ENCODE measurements around the gene MEGF6. TPM values are rescaled to one million over a fixed set of nuclear protein-coding genes. Genes with fewer than 3 reads are reported as not detected.

The MEGF6 gene
- polyA plus RNA-seq, 1 donor (not counting 4 experiments of a cell fraction or from before 2014, with no cell fraction given) = 0.24 TPM

DNA sequence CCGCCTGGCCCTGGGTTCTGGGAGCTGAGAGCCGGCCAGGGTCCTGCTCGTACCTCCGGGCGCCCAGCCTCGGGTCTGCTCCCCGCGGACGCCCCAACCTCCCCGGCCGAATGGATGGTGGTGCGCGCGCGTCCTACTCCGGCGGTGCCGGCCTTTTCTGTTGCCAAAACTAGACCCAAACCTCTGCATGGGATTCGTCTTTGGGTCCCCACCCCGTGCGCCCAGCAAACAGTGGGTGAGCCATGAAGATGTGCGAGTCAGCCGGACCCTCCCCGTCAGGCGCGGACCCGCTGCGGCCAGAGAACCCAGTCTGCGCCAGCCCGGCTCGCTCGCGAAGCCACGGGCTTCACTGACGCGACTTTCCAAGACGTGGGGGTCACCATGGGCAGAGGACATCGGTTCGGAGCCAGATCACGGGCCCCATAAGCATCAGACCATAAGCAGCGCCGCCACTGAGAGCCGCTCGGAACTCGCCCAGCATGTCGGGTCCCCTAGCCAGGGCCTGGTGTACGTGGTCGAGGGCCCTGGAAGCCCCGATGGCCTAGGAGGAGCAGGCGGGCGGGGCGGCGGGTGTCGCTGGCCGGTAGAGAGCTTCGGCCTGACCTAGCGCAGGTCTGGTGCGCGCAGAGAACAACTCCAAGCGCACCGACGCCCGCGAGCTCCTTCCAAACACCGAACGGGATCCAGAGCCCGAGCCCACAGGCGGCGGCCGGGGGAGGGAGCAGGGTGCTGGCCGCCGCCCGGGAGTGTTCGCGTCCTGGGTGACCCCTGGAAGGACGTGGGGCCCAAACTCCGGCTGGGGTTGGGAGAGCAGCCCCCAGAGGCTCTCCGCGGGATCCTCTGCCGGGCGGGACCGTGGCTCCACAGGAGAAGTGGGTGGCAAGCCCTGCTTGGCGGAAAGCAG, 40.0 kb upstream of the MEGF6 start:
- Histone ChIP-seq H3K4me1 (ENCODE audit: control insufficient read depth, extremely low read depth, insufficient read depth, low read length) (peaks cover 8% of the 10 kb centered on the region), H3K9me3 (ENCODE audit: control insufficient read depth, low read depth, low read length) (no peaks in the 10 kb centered on the region), H3K4me2 (ENCODE audit: control insufficient read depth, extremely low read depth, insufficient read depth, low read depth, low read length) (no peak overlapping the region), H3K9me1 (ENCODE audit: control insufficient read depth, extremely low read depth, insufficient read depth, low read length) (no peaks in the 10 kb centered on the region), H3K9ac (ENCODE audit: control insufficient read depth, extremely low read depth, insufficient read depth, low read length) (no peak overlapping the region), H3K27me3 (ENCODE audit: control insufficient read depth, extremely low read depth, insufficient read depth, low read length) (peaks cover 47% of the 10 kb centered on the region), H3K36me3 (ENCODE audit: control insufficient read depth in 2 of 2, extremely low read depth in 1 of 2, insufficient read depth in 2 of 2, low read length in 2 of 2) (peaks cover 0 to 4% of the 10 kb centered on the region in 2 experiments), H2AFZ (ENCODE audit: control insufficient read depth, low read length) (no peak overlapping the region), H3K27ac (ENCODE audit: control insufficient read depth, insufficient read depth, low read length) (no peak overlapping the region), H3K79me2 (ENCODE audit: control insufficient read depth, insufficient read depth, low read length) (peaks cover 6% of the 10 kb centered on the region), H3K4me3 (ENCODE audit: control insufficient read depth in 2 of 3, extremely low read depth in 1 of 3, insufficient read depth in 2 of 3, low read depth in 1 of 3, low read length in 3 of 3) (no peak overlapping the region), H4K20me1 (ENCODE audit: control insufficient read depth, extremely low read depth, insufficient read depth, low read length) (no peaks in the 10 kb centered on the region)
- no peak for DNase-seq (ENCODE audit: low read depth, low spot score)
- peak; percentile 66 for TF ChIP-seq EZH2 (IDR thresholded peaks at IDR 0.05; ENCODE audit: low read length)
- TF ChIP-seq, protein P1, sequence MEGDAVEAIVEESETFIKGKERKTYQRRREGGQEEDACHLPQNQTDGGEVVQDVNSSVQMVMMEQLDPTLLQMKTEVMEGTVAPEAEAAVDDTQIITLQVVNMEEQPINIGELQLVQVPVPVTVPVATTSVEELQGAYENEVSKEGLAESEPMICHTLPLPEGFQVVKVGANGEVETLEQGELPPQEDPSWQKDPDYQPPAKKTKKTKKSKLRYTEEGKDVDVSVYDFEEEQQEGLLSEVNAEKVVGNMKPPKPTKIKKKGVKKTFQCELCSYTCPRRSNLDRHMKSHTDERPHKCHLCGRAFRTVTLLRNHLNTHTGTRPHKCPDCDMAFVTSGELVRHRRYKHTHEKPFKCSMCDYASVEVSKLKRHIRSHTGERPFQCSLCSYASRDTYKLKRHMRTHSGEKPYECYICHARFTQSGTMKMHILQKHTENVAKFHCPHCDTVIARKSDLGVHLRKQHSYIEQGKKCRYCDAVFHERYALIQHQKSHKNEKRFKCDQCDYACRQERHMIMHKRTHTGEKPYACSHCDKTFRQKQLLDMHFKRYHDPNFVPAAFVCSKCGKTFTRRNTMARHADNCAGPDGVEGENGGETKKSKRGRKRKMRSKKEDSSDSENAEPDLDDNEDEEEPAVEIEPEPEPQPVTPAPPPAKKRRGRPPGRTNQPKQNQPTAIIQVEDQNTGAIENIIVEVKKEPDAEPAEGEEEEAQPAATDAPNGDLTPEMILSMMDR (optimal IDR thresholded peaks at IDR 0.05 in 1 of 3, IDR thresholded peaks at IDR 0.05 in 1 of 3, conservative IDR thresholded peaks at IDR 0.05 in 1 of 3; ENCODE audit: extremely low read depth in 1 of 3, insufficient read depth in 2 of 3, low read length in 3 of 3) = no peak
- FAIRE-seq = no peak
- dilution Hi-C loops (cut with MboI; ENCODE audit: extremely low pct_ligation_motif_present, low sequenced_read_pairs) = no loop called here

DNA sequence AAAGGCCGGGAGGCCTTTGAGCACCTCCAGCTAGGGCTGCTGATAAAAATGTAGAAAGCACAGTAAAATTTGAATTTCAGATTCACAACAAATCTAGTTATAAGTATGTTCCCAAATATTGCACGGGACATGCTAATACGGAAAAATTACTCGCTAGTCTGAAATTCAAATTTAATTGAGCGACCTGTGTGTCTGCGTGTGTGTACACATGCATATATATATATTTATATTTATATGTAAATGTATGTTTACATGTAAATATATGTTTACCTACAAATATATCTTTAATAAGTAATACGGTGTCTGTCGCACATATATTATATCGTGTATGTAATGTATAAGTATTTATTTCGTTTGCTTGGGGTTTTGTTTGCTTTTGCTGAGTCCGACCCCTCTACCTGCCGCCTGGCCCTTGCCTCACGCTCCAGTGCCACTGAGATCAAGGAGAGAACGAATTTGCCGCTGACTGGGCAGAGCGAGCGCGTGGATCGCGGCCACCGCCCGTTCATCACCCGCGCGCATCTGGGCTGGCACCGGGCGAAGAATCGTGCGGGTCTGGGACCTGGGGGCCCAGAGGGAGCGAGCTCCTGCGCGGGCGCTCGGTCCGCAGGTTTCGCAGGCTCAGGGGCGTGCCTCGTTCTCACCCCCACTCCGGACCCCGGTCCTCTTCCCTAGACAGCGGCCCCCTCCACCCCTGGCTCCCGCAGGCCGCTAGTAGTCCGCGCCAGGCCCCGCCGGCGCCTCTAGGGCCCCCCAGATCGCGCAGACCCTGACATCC, 39.1 kb upstream of the MEGF6 start:
- no peak for DNase-seq (ENCODE audit: low read depth, low spot score)
- Histone ChIP-seq H3K79me2 (ENCODE audit: control insufficient read depth, insufficient read depth, low read length) (peaks cover 6% of the 10 kb centered on the region), H3K4me2 (ENCODE audit: control insufficient read depth, extremely low read depth, insufficient read depth, low read depth, low read length) (peak overlapping the region; percentile 96), H3K27me3 (ENCODE audit: control insufficient read depth, extremely low read depth, insufficient read depth, low read length) (peaks cover 47% of the 10 kb centered on the region), H3K9ac (ENCODE audit: control insufficient read depth, extremely low read depth, insufficient read depth, low read length) (no peak overlapping the region), H3K4me1 (ENCODE audit: control insufficient read depth, extremely low read depth, insufficient read depth, low read length) (peaks cover 8% of the 10 kb centered on the region), H3K36me3 (ENCODE audit: control insufficient read depth in 2 of 2, extremely low read depth in 1 of 2, insufficient read depth in 2 of 2, low read length in 2 of 2) (peaks cover 0 to 4% of the 10 kb centered on the region in 2 experiments), H3K4me3 (ENCODE audit: control insufficient read depth in 2 of 3, extremely low read depth in 1 of 3, insufficient read depth in 2 of 3, low read depth in 1 of 3, low read length in 3 of 3) (peak overlapping the region in 1 of 3 experiments; percentile 80), H2AFZ (ENCODE audit: control insufficient read depth, low read length) (no peak overlapping the region), H3K9me3 (ENCODE audit: control insufficient read depth, low read depth, low read length) (no peaks in the 10 kb centered on the region), H4K20me1 (ENCODE audit: control insufficient read depth, extremely low read depth, insufficient read depth, low read length) (no peaks in the 10 kb centered on the region), H3K27ac (ENCODE audit: control insufficient read depth, insufficient read depth, low read length) (no peak overlapping the region), H3K9me1 (ENCODE audit: control insufficient read depth, extremely low read depth, insufficient read depth, low read length) (no peaks in the 10 kb centered on the region)
- dilution Hi-C loops (cut with MboI; ENCODE audit: extremely low pct_ligation_motif_present, low sequenced_read_pairs) = no loop called here
- no peak for FAIRE-seq
- peak; percentile 54 for TF ChIP-seq EZH2 (IDR thresholded peaks at IDR 0.05; ENCODE audit: low read length)
- TF ChIP-seq, protein P1 (optimal IDR thresholded peaks at IDR 0.05 in 1 of 3, IDR thresholded peaks at IDR 0.05 in 1 of 3, conservative IDR thresholded peaks at IDR 0.05 in 1 of 3; ENCODE audit: extremely low read depth in 1 of 3, insufficient read depth in 2 of 3, low read length in 3 of 3) = no peak
